NOMO-1 treated with DMSO at 0.1 percent for 48 hours (cell line): Measurements from ENCODE around the gene SEC61A1.

Experiments used
- DNase-seq: peaks from one replicate; lab custom pipeline; 2025; ENCODE audit not compliant: unreplicated experiment; lab: John Stamatoyannopoulos, UW

The SEC61A1 gene

GRCh38 chr3:128111147-128111546 lies 58.9 kb downstream of the SEC61A1 start:
- no peak for DNase-seq

GRCh38 chr3:128112357-128112968 lies 60.2 kb downstream of the SEC61A1 start:
- no peak for DNase-seq

- DNase-seq: no peak
These were observed 61.9 kb downstream of the SEC61A1 start for GRCh38 chr3:128113817-128114794.
